ENCODE data around the gene PCGF3.

The PCGF3 gene

DNA sequence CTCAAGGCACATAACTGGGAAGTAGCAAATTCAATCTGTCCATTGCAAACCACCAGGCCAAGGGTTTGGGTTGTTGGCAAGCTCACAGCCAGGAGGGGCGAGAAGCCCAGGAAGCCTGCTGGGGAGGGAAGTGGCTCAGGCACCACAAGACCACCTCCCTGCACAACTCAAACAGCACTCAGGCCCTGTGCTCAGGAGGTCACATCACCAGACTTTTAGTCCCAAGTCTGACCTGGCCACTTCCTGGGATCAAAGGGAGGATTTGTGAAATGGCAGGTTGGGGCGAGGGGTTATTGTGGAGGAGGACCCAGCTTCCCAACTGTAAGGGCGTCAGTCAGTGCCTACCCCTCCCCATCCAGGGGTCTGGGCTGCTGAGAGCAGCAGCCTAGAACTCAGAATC lies 33.9 kb upstream of the PCGF3 start:
- Histone ChIP-seq H2AFZ (ENCODE audit: low read length, unreplicated experiment) (no peak overlapping the region), H3K4me1 (ENCODE audit: control insufficient read depth, insufficient read depth, low read length, unreplicated experiment) (peaks cover 12% of the 10 kb centered on the region), H3K4me3 (ENCODE audit: low read depth, low read length) (no peak overlapping the region), H3K36me3 (ENCODE audit: insufficient read depth, low read length) (peaks cover 16% of the 10 kb centered on the region; the same call in 1 of the 2 replicates), H3K79me2 (ENCODE audit: control insufficient read depth, insufficient read depth, low read length, unreplicated experiment) (peaks cover 14% of the 10 kb centered on the region), H3K27me3 (ENCODE audit: insufficient read depth, low read length) (no peaks in the 10 kb centered on the region), H3K27ac (ENCODE audit: low read depth, low read length) (no peak overlapping the region)

DNA sequence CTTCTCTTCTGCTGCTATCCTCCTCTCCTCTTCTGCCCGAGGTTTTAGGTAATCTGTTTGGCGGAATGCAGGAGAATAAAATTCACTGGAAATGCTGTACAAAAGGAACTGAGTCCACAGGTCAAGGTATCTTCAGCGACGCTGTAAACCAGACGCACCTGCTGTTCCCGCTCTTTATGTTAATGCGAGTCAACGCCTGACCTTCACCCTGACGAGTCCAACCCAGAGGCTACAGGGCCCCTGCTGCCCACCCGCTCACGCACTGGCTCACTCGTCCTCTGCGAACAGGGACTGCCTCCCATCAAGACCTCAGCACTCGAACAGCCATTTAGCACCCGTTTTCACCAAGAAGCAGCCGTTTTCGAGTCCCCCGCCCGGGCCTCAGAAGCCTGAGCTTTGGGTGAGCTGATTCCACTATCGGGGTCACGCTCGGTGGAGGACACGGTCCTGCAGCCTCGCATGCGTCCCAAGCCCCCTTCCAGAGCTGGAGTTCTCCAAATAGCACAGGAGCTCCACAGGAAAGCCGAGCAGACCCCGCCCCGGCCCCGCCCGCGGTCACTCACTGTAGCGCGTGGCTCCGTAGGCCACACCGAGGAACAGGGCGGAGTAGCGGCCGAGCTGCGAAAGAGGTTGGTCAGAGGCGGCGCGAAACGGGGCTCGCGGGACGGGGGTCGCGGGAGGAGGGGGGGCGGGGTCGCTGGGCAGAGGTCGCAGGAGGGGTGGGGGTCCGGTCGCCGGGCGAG lies 32.1 kb upstream of the PCGF3 start:
- Histone ChIP-seq H3K36me3 (ENCODE audit: insufficient read depth, low read length) (peaks cover 16% of the 10 kb centered on the region; the same call in 1 of the 2 replicates), H3K27ac (ENCODE audit: low read depth, low read length) (no peak overlapping the region), H3K27me3 (ENCODE audit: insufficient read depth, low read length) (no peaks in the 10 kb centered on the region), H2AFZ (ENCODE audit: low read length, unreplicated experiment) (no peak overlapping the region), H3K4me1 (ENCODE audit: control insufficient read depth, insufficient read depth, low read length, unreplicated experiment) (peaks cover 18% of the 10 kb centered on the region), H3K79me2 (ENCODE audit: control insufficient read depth, insufficient read depth, low read length, unreplicated experiment) (peaks cover 14% of the 10 kb centered on the region), H3K4me3 (ENCODE audit: low read depth, low read length) (peak overlapping the region; percentile 77)

DNA sequence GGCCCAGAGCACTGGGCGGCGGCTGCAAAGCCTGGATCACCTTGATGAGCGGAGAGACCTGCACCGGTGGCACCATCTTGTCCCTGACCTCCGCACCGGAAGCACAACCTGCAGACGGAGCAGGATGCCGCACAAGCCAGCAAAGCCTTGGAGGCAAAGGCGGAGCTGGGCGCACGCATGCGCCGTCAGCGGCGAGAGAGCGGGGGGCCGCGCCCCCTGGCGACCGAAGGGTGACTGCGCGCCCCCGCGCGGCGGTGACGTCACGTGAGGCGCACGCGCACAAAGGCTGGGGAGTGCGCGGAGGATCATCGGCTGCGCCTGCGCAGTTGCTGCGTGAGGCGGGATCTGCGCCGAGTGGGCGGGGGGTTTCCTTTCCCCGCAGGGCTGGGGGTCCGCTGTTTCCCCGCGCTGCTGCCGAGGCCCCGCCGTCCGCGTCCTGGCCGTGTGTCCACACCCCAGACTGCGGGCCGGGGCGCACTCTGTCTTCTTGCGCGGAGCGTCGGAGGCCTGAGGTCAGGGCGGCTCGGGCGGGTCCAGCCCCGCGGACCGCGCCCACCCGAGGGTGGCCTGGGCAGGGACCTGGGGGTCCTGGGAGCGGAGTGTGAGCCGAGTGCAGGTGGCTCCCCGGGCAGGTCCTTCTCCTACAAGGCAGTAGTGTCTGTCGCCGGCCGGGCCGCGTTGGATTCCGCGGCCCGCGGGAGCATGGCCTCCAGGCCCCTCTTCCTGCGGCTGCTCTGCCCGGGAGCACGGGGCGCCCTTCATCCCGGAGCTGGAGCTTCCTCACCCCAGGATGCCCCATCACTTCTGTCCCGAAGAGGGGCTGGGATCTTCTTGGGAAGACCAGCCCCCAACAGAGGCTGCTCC lies 31.2 kb upstream of the PCGF3 start, which contains the start of the genes ATP5ME and MYL5:
Gene ATP5ME, minus strand, starts transcription at position 105 of the 864 bp plus-strand sequence. Its CDS starts 29 bp downstream, at position 76.
Gene MYL5, plus strand, starts transcription at position 371 of the 864 bp plus-strand sequence. CDS start 3,485 bp downstream, outside the sequence.
- Histone ChIP-seq H3K36me3 (ENCODE audit: insufficient read depth, low read length) (peaks cover 16% of the 10 kb centered on the region; the same call in 1 of the 2 replicates), H2AFZ (ENCODE audit: low read length, unreplicated experiment) (peak within 1 kb of the TSS; percentile 19), H3K27ac (ENCODE audit: low read depth, low read length) (peak within 1 kb of the TSS; percentile 58), H3K79me2 (ENCODE audit: control insufficient read depth, insufficient read depth, low read length, unreplicated experiment) (peaks cover 14% of the 10 kb centered on the region), H3K4me1 (ENCODE audit: control insufficient read depth, insufficient read depth, low read length, unreplicated experiment) (peaks cover 18% of the 10 kb centered on the region), H3K27me3 (ENCODE audit: insufficient read depth, low read length) (no peaks in the 10 kb centered on the region), H3K4me3 (ENCODE audit: low read depth, low read length) (peak within 1 kb of the TSS; percentile 77)

DNA sequence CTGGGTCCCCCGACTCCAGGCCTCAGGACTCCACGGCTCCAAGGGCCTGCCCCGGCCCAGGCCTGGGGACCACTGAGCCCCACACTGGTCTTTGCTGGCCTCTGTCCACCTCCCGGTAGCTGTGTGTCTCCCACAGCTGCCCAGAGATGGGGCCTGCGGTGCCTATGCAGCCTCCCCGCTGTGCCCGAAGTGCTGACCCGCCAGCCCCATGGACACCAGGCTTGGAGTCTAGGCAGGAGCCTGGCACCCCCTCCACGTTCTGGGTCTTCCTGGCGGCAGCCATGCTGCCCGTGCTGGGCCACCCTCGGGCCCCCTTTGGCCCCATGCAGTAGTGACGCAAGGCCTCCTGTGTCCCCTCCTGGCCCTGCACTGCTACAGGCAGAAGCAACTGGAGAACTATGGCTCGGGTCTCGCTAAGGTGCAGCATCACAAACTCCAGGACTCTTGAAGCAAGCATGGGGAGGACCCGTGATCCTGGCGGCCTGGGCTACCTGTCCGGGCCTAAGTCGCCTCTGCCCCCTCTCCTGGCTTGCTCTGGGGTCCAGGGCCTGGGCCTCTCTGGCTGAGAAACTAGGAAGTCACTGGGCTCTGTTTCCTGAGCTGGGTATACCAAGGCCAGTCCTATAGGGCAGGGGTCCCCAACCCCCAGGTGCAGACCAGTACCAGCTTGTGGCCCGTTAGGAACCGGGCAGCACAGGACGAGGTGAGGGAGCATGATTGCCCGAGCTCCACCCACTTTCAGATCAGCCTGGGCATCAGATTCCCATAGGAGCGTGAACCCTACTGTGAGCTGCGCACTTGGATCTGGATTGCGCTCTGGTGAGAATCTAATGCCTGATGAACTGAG lies 30.4 kb upstream of the PCGF3 start:
- H2AFZ ChIP-seq (ENCODE audit: low read length, unreplicated experiment), result peak overlapping the region; percentile 19
- peak overlapping the region; percentile 58 for H3K27ac ChIP-seq (ENCODE audit: low read depth, low read length)
- H3K4me3 ChIP-seq (ENCODE audit: low read depth, low read length), result peak overlapping the region; percentile 77
- H3K4me1 ChIP-seq (ENCODE audit: control insufficient read depth, insufficient read depth, low read length, unreplicated experiment), result peaks cover 20% of the 10 kb centered on the region
- peaks cover 14% of the 10 kb centered on the region for H3K79me2 ChIP-seq (ENCODE audit: control insufficient read depth, insufficient read depth, low read length, unreplicated experiment)
- no peaks in the 10 kb centered on the region for H3K27me3 ChIP-seq (ENCODE audit: insufficient read depth, low read length)
- peaks cover 16% of the 10 kb centered on the region; the same call in 1 of the 2 replicates for H3K36me3 ChIP-seq (ENCODE audit: insufficient read depth, low read length)

DNA sequence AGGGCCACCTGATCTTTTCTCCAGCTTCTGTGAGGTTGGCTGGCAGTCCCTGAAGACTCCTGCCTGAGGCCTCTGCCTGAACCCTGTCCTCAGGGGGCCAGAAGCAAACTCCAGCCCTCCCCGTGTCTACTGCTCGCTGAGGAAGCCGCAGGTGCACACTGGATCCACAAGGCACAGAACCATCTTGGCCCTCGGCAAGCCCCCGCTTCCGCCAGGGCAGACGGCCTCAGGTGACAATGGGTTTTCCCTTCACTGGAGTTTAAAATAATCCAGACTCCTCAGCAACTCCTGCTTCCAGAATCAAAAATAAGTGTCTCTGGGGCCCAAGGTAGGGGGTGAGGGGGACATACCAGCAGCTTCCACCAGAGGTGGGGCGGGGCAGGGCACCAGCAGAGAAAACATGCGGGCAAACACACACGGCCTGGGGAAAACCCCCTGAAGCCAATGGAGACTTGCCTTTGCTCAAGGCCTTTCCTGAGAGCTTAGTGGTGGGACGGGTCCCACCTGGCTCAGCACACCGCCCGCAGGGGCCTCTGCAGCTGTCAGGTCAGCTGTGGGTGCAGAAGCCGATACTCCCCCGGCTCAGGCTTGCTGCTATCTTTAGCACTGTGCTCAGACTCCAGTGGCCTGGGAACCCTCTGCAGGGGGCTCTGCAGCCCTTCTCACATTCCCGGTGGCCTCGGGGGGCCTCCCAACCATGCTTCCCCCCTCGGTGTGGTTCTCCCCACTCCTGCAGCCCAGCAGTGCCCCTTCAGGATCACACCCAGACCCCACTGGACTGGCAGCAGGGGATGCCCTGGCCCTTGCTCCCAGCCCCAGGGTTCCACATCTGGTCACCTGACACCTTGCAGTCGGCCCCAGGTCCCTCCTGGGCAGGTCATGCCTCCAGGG lies 29.4 kb upstream of the PCGF3 start:
- Histone ChIP-seq H2AFZ (ENCODE audit: low read length, unreplicated experiment) (no peak overlapping the region), H3K4me3 (ENCODE audit: low read depth, low read length) (peak overlapping the region; percentile 77), H3K79me2 (ENCODE audit: control insufficient read depth, insufficient read depth, low read length, unreplicated experiment) (peaks cover 14% of the 10 kb centered on the region), H3K4me1 (ENCODE audit: control insufficient read depth, insufficient read depth, low read length, unreplicated experiment) (peaks cover 27% of the 10 kb centered on the region), H3K27ac (ENCODE audit: low read depth, low read length) (no peak overlapping the region), H3K36me3 (ENCODE audit: insufficient read depth, low read length) (peaks cover 8% of the 10 kb centered on the region; the same call in 1 of the 2 replicates), H3K27me3 (ENCODE audit: insufficient read depth, low read length) (no peaks in the 10 kb centered on the region)

DNA sequence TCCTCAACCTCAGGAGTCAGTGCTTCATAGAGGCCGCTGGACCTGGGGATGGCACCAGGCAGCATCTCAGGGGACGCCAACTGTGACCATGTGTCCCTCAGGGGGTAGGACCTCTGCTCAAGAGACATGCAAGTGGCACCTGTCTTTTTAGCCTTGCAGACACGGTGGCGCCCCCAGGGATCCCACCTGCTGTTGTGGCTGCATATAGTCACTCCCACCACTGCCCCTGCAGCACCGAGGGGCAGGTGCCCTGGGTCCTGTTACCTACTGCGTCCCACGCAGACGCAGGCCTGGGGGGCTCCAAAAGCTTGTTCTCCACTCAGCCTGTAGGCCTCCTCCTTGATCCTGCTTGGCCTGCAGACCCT lies 28.8 kb upstream of the PCGF3 start:
- H3K4me3 ChIP-seq (ENCODE audit: low read depth, low read length), result no peak overlapping the region
- no peak overlapping the region for H3K27ac ChIP-seq (ENCODE audit: low read depth, low read length)

DNA sequence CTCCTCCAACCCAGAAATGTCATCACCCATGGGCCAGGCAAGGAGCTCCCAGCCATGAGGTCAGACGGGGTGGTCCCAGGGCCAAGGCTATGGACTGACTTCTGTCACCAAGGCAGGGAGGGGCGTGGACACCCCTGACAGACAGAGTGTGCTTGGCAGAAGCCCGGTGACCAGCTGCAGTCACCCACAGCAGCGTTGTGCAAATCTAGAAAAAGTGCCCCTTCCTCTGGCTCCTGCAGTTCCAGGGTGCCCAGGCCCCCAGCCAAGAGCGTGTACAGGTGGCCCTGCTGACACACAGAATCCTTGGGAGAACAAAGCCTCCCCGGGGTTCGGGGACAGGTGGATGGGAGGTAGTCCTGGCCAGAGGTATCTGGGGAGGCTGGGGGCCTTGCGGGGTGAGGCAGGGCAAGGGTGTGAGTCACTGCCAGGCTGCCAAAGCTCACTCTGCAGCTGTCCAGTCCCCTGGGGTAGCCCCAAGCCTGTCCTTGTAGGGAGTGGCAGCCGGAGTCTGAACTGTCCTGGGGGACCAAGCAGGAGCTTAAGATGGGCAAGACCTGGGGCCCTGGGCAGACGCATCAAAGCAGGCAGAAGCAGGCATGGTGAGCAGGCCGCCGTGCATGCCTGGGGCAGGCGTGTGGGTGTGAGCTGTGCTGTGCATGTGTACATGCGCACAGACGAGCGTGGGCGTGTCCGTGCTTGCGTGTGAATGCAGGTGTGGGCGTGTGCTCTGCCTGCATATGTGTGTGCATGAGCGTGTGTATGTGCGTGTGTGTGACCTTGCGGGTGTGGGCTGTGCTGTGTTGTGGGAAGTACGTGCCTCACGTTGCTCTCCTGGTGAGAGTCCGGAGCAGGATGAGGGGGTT lies 28.0 kb upstream of the PCGF3 start:
- Histone ChIP-seq H3K4me1 (ENCODE audit: control insufficient read depth, insufficient read depth, low read length, unreplicated experiment) (peaks cover 27% of the 10 kb centered on the region), H3K27ac (ENCODE audit: low read depth, low read length) (no peak overlapping the region), H3K36me3 (ENCODE audit: insufficient read depth, low read length) (no peaks in the 10 kb centered on the region), H3K79me2 (ENCODE audit: control insufficient read depth, insufficient read depth, low read length, unreplicated experiment) (peaks cover 14% of the 10 kb centered on the region), H2AFZ (ENCODE audit: low read length, unreplicated experiment) (no peak overlapping the region), H3K4me3 (ENCODE audit: low read depth, low read length) (no peak overlapping the region), H3K27me3 (ENCODE audit: insufficient read depth, low read length) (no peaks in the 10 kb centered on the region)

More for the DNA sequence above, 28.8 kb upstream of the PCGF3 start:
- peaks cover 14% of the 10 kb centered on the region for H3K79me2 ChIP-seq (ENCODE audit: control insufficient read depth, insufficient read depth, low read length, unreplicated experiment)
- peaks cover 3% of the 10 kb centered on the region; the same call in 1 of the 2 replicates for H3K36me3 ChIP-seq (ENCODE audit: insufficient read depth, low read length)
- H2AFZ ChIP-seq (ENCODE audit: low read length, unreplicated experiment), result no peak overlapping the region
- no peaks in the 10 kb centered on the region for H3K27me3 ChIP-seq (ENCODE audit: insufficient read depth, low read length)
- H3K4me1 ChIP-seq (ENCODE audit: control insufficient read depth, insufficient read depth, low read length, unreplicated experiment), result peaks cover 27% of the 10 kb centered on the region

DNA sequence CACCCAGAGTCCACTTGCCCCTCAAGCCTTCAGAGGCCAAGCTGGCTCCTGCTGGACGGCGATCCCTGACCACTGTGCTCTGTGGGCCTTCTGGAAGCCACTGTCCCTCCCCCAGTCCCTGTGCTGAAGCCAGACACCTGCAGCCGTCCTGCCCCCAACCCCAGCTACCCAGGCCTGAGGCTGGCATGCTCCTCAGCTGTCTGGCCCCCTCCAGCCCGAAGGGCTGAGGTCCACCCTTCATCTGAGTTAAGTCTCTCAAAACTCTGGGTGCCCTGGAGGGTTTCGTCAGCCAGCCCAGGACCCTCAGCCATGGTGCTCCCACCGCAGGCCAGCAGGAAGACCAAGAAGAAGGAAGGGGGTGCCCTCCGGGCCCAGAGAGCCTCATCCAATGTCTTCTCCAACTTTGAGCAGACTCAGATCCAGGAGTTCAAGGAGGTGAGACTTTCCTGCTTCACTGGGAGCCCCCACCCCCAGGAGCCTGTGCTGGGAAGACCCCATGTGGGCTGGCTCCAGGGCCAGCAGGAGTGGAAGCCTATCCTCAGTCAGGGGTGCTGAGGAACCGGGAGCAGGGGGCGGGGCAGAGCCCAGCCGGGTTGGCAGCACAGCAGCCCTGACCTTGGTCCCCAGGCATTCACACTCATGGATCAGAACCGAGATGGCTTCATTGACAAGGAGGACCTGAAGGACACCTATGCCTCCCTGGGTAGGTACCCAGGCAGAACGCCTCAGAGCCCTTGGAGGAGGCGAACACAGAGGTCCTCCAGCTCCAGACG lies 27.1 kb upstream of the PCGF3 start:
- no peak overlapping the region for H3K4me3 ChIP-seq (ENCODE audit: low read depth, low read length)
- peaks cover 6% of the 10 kb centered on the region for H3K79me2 ChIP-seq (ENCODE audit: control insufficient read depth, insufficient read depth, low read length, unreplicated experiment)
- no peaks in the 10 kb centered on the region for H3K36me3 ChIP-seq (ENCODE audit: insufficient read depth, low read length)
- no peak overlapping the region for H2AFZ ChIP-seq (ENCODE audit: low read length, unreplicated experiment)
- H3K27ac ChIP-seq (ENCODE audit: low read depth, low read length), result no peak overlapping the region
- H3K4me1 ChIP-seq (ENCODE audit: control insufficient read depth, insufficient read depth, low read length, unreplicated experiment), result peaks cover 23% of the 10 kb centered on the region
- H3K27me3 ChIP-seq (ENCODE audit: insufficient read depth, low read length), result no peaks in the 10 kb centered on the region
